ENCODE results near the gene GLYATL1B.

DNA sequence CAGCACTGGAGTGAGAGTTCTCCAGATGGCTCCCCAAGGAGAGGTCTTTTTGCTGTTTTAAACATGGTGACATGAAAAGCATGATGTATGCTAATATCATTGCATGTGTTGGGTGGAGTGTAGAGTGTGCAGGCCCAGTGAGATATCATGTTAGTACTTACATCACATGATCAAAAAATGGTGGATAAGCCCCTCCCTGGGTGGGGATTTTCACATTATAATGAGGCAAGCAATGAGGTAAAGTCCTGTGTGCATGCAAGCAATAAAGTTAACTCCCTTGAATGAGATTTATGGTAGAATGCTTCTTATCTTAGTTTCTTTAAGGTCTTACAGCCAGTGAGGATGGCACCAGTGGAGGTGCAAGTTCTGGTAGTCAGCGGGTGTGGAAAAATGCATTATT is 29.4 kb downstream of the GLYATL1B start:
- TF ChIP-seq, protein P1, sequence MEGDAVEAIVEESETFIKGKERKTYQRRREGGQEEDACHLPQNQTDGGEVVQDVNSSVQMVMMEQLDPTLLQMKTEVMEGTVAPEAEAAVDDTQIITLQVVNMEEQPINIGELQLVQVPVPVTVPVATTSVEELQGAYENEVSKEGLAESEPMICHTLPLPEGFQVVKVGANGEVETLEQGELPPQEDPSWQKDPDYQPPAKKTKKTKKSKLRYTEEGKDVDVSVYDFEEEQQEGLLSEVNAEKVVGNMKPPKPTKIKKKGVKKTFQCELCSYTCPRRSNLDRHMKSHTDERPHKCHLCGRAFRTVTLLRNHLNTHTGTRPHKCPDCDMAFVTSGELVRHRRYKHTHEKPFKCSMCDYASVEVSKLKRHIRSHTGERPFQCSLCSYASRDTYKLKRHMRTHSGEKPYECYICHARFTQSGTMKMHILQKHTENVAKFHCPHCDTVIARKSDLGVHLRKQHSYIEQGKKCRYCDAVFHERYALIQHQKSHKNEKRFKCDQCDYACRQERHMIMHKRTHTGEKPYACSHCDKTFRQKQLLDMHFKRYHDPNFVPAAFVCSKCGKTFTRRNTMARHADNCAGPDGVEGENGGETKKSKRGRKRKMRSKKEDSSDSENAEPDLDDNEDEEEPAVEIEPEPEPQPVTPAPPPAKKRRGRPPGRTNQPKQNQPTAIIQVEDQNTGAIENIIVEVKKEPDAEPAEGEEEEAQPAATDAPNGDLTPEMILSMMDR (IDR thresholded peaks at IDR 0.05; ENCODE audit: insufficient read depth, low read length, poor library complexity, severe bottlenecking), result no peak
- TF ChIP-seq EZH2phosphoT487 (conservative IDR thresholded peaks at IDR 0.05; ENCODE audit: low read length), result no peak
